ENCODE results near the gene RHBDD1. TPM values are rescaled to one million over a fixed set of nuclear protein-coding genes. Genes with fewer than 3 reads are reported as not detected.
"Not testable (repeated sequence)": the region's sequence is repeated elsewhere in the genome, so short reads cannot be mapped to it uniquely, and the experiment has no call there.

The RHBDD1 gene
- total and polyA plus RNA-seq, 2 experiments from 2014 or later: 20.1 to 20.9 TPM

- Histone ChIP-seq H3K36me3 (replicated peaks; ENCODE audit: insufficient read depth, low read depth) (no peaks in the 10 kb centered on the region), H2AFZ (no peak overlapping the region), H3K4me3 (no peak overlapping the region), H3K27ac (no peak overlapping the region), H3K27me3 (no peaks in the 10 kb centered on the region), H3K9me2 (replicated peaks; ENCODE audit: insufficient read depth) (no peaks in the 10 kb centered on the region), H4K20me1 (ENCODE audit: insufficient read depth, poor library complexity, severe bottlenecking) (no peaks in the 10 kb centered on the region), H3K4me2 (no peak overlapping the region), H3K4me1 (ENCODE audit: insufficient read depth) (peaks cover 22% of the 10 kb centered on the region), H3K79me2 (peaks cover 33% of the 10 kb centered on the region), H3K9me3 (ENCODE audit: low read depth) (no peaks in the 10 kb centered on the region)
- TF ChIP-seq EZH2 (IDR thresholded peaks at IDR 0.05; ENCODE audit: borderline replicate concordance): no peak
- TF ChIP-seq CTCF (IDR thresholded peaks at IDR 0.05; ENCODE audit: poor library complexity): no peak
- no peak for TF ChIP-seq EZH2phosphoT487 (IDR thresholded peaks at IDR 0.05; ENCODE audit: low read depth, severe bottlenecking, unreplicated experiment)
- WGBS (ENCODE audit: low lambda C conversion rate, missing lambda C conversion rate): 60% methylated on average over 3 of the region's 3 CpGs
- no peak for DNase-seq (ENCODE audit: low spot score)
Measured at GRCh38 chr2:226838722-226839121, 2.9 kb downstream of the RHBDD1 start.

- no peaks in the 10 kb centered on the region for H4K20me1 ChIP-seq (ENCODE audit: insufficient read depth, poor library complexity, severe bottlenecking)
- no peak overlapping the region for H3K27ac ChIP-seq
- H3K79me2 ChIP-seq: peaks cover 37% of the 10 kb centered on the region
- H3K27me3 ChIP-seq: no peaks in the 10 kb centered on the region
- no peaks in the 10 kb centered on the region for H3K9me2 ChIP-seq (replicated peaks; ENCODE audit: insufficient read depth)
- no peaks in the 10 kb centered on the region for H3K36me3 ChIP-seq (replicated peaks; ENCODE audit: insufficient read depth, low read depth)
- WGBS (ENCODE audit: low lambda C conversion rate, missing lambda C conversion rate): 93% methylated on average over 10 of the region's 10 CpGs
- DNase-seq (ENCODE audit: low spot score): no peak
- TF ChIP-seq CTCF (IDR thresholded peaks at IDR 0.05; ENCODE audit: poor library complexity): no peak
- no peak for TF ChIP-seq EZH2 (IDR thresholded peaks at IDR 0.05; ENCODE audit: borderline replicate concordance)
- TF ChIP-seq EZH2phosphoT487 (IDR thresholded peaks at IDR 0.05; ENCODE audit: low read depth, severe bottlenecking, unreplicated experiment): no peak
- no peak overlapping the region for H2AFZ ChIP-seq
- no peak overlapping the region for H3K4me3 ChIP-seq
- no peaks in the 10 kb centered on the region for H3K9me3 ChIP-seq (ENCODE audit: low read depth)
- no peak overlapping the region for H3K4me2 ChIP-seq
- peaks cover 22% of the 10 kb centered on the region for H3K4me1 ChIP-seq (ENCODE audit: insufficient read depth)
Measured at GRCh38 chr2:226839161-226839560, 3.3 kb downstream of the RHBDD1 start.

GRCh38 chr2:226839951-226840350 lies 4.1 kb downstream of the RHBDD1 start:
- Histone ChIP-seq H4K20me1 (ENCODE audit: insufficient read depth, poor library complexity, severe bottlenecking) (no peaks in the 10 kb centered on the region), H3K9me3 (ENCODE audit: low read depth) (no peaks in the 10 kb centered on the region), H3K36me3 (replicated peaks; ENCODE audit: insufficient read depth, low read depth) (no peaks in the 10 kb centered on the region), H3K79me2 (peaks cover 38% of the 10 kb centered on the region), H3K4me2 (no peak overlapping the region), H3K27me3 (no peaks in the 10 kb centered on the region), H2AFZ (no peak overlapping the region), H3K9me2 (replicated peaks; ENCODE audit: insufficient read depth) (no peaks in the 10 kb centered on the region), H3K27ac (no peak overlapping the region), H3K4me3 (no peak overlapping the region), H3K4me1 (ENCODE audit: insufficient read depth) (peaks cover 21% of the 10 kb centered on the region)
- no peak for DNase-seq (ENCODE audit: low spot score)
- no peak for TF ChIP-seq EZH2 (IDR thresholded peaks at IDR 0.05; ENCODE audit: borderline replicate concordance)
- TF ChIP-seq CTCF (IDR thresholded peaks at IDR 0.05; ENCODE audit: poor library complexity): no peak
- no peak for TF ChIP-seq EZH2phosphoT487 (IDR thresholded peaks at IDR 0.05; ENCODE audit: low read depth, severe bottlenecking, unreplicated experiment)
- 100% methylated on average over 2 of the region's 2 CpGs for WGBS (ENCODE audit: low lambda C conversion rate, missing lambda C conversion rate)

- not testable (repeated sequence) for H3K36me3 ChIP-seq (replicated peaks; ENCODE audit: insufficient read depth, low read depth); DNase-seq (ENCODE audit: low spot score); H3K4me1 ChIP-seq (ENCODE audit: insufficient read depth); H2AFZ ChIP-seq; H3K4me2 ChIP-seq; H3K9me2 ChIP-seq (replicated peaks; ENCODE audit: insufficient read depth); H4K20me1 ChIP-seq (ENCODE audit: insufficient read depth, poor library complexity, severe bottlenecking); H3K4me3 ChIP-seq; H3K27ac ChIP-seq; H3K27me3 ChIP-seq; H3K9me3 ChIP-seq (ENCODE audit: low read depth)
- WGBS (ENCODE audit: low lambda C conversion rate, missing lambda C conversion rate): 96% methylated on average over 1 of the region's 1 CpG
- peaks cover 39% of the 10 kb centered on the region for H3K79me2 ChIP-seq
Measured at GRCh38 chr2:226843001-226843400, 7.1 kb downstream of the RHBDD1 start.

Data from hepatocyte (in vitro differentiated cells).